ENCODE measurements around the gene PDE6A.

The PDE6A gene

DNA sequence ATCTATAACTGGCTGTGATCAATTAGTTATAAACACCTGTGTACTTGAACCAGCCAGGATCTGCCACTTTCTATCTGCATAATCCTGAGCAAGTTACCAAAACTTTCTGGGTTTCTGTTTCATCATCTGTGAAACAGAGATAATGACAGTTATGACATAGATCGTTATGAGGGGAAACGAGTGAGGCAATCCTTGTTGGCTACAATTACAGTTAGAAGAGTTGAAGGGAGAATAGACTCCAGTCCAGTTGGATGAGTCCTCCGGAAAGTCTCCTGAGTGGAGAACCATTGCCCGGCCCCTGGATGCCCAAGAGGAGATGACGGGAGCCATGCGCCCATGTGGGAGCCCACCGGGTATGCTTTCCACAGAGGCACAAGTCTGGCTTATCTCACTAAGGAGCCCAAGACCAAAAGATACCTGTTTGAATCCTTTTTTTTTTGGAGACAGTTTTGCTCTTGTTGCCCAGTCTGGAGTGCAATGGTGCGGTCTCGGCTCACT lies 4.5 kb downstream of the PDE6A start:
- TF ChIP-seq, protein P1, sequence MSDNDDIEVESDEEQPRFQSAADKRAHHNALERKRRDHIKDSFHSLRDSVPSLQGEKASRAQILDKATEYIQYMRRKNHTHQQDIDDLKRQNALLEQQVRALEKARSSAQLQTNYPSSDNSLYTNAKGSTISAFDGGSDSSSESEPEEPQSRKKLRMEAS (IDR thresholded peaks at IDR 0.05; ENCODE audit: low read depth, low read length) = no peak
- TF ChIP-seq POLR2A (IDR thresholded peaks at IDR 0.05; ENCODE audit: extremely low read depth, insufficient read length) (peak; percentile 66), MYC (IDR thresholded peaks at IDR 0.05; ENCODE audit: low read depth, low read length) (peak; percentile 41; the same call in 1 of the 2 replicates)
- DNase-seq (ENCODE audit: low read depth) = peak; percentile 94
- H3K4me3 ChIP-seq (ENCODE audit: low read depth, low read length) = peak overlapping the region; percentile 29

DNA sequence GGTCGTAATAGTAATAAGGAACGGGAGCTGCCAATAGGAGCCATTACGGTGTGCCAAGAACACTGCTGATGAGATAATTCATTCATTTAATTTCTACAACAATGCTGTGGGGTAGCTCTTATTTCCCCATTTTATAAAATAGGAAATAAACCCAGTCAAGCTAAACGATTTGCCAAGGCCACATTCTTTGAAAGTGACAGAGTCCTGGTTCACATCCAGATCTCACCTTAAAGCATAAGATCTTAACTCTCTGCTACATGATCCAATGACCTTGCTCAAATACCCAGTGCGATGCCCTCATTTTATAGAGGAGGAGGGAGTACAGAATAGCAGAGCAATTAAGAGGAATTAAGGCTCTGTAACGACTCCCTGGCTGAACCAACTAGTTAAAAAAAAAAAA lies 5.0 kb downstream of the PDE6A start:
- peak; percentile 66 for DNase-seq (ENCODE audit: low read depth)
- no peak for TF ChIP-seq POLR2A (IDR thresholded peaks at IDR 0.05; ENCODE audit: extremely low read depth, insufficient read length)
- TF ChIP-seq, protein P1 (IDR thresholded peaks at IDR 0.05; ENCODE audit: low read depth, low read length) = no peak
- peak overlapping the region; percentile 27 for H3K4me3 ChIP-seq (ENCODE audit: low read depth, low read length)

DNA sequence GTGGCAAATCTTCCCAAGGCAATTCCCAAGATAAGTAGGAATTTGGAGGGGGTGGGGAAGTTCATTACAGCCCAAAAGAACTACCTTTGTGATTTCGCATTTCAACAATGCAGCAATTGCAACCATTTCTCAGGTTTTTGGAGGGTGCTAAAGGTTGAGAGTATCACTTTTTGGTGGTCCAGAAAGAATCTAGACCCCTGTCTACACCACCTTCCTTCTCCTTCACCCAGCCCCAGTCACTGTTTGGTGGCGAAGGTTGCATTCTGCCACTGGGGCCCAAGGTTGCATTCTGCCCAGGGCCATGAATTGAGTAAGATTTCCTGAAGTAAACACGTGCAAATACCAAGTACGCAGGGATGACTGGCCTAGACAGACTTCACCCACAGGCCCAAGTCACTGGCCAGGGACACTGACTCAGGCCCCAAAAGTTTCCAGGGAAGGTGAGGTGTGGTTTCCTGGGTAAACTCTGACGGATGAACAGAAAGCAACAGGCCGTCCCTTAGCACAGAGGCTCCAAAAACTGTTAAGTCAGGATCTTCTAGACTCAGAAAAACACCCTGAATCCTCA lies 5.7 kb downstream of the PDE6A start:
- peak; percentile 88 for DNase-seq (ENCODE audit: low read depth)
- no peak overlapping the region for H3K4me3 ChIP-seq (ENCODE audit: low read depth, low read length)
- TF ChIP-seq, protein P1 (IDR thresholded peaks at IDR 0.05; ENCODE audit: low read depth, low read length) = peak; percentile 90
- TF ChIP-seq, protein P2, sequence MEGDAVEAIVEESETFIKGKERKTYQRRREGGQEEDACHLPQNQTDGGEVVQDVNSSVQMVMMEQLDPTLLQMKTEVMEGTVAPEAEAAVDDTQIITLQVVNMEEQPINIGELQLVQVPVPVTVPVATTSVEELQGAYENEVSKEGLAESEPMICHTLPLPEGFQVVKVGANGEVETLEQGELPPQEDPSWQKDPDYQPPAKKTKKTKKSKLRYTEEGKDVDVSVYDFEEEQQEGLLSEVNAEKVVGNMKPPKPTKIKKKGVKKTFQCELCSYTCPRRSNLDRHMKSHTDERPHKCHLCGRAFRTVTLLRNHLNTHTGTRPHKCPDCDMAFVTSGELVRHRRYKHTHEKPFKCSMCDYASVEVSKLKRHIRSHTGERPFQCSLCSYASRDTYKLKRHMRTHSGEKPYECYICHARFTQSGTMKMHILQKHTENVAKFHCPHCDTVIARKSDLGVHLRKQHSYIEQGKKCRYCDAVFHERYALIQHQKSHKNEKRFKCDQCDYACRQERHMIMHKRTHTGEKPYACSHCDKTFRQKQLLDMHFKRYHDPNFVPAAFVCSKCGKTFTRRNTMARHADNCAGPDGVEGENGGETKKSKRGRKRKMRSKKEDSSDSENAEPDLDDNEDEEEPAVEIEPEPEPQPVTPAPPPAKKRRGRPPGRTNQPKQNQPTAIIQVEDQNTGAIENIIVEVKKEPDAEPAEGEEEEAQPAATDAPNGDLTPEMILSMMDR (IDR thresholded peaks at IDR 0.05; ENCODE audit: low read depth, low read length) = no peak
- TF ChIP-seq MYC (IDR thresholded peaks at IDR 0.05; ENCODE audit: low read depth, low read length) (peak; percentile 89), POLR2A (IDR thresholded peaks at IDR 0.05; ENCODE audit: extremely low read depth, insufficient read length) (no peak)

GRCh38 chr5:149938279-149938678 lies 6.3 kb downstream of the PDE6A start:
- TF ChIP-seq, protein P1 (IDR thresholded peaks at IDR 0.05; ENCODE audit: low read depth, low read length) = no peak
- TF ChIP-seq POLR2A (IDR thresholded peaks at IDR 0.05; ENCODE audit: extremely low read depth, insufficient read length) = no peak
- no peak for TF ChIP-seq MYC (IDR thresholded peaks at IDR 0.05; ENCODE audit: low read depth, low read length)
- TF ChIP-seq, protein P2 (IDR thresholded peaks at IDR 0.05; ENCODE audit: low read depth, low read length) = no peak
- peak; percentile 52 for DNase-seq (ENCODE audit: low read depth)
- no peak overlapping the region for H3K4me3 ChIP-seq (ENCODE audit: low read depth, low read length)

DNA sequence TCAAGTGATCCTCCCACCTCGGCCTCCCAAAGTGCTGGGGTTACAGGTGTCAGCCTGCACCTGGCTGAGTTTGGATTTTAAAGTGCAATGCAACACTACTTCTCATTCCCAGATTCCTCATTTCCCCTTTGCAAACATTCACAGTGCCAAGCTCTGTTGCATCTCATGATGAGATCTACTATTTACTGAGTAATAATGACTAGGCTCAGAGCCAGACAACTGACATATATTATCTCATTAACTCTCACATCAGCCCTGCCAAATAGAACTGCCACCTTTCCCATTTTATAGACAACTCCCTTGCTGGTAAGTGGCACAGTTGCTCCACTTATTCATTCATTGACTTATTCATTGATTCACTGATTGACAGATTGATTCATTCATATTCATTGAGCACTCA lies 7.0 kb downstream of the PDE6A start:
- no peak for DNase-seq (ENCODE audit: low read depth)
- TF ChIP-seq MYC (IDR thresholded peaks at IDR 0.05; ENCODE audit: low read depth, low read length) = no peak
- no peak for TF ChIP-seq POLR2A (IDR thresholded peaks at IDR 0.05; ENCODE audit: extremely low read depth, insufficient read length)
- TF ChIP-seq, protein P2 (IDR thresholded peaks at IDR 0.05; ENCODE audit: low read depth, low read length) = no peak
- TF ChIP-seq, protein P1 (IDR thresholded peaks at IDR 0.05; ENCODE audit: low read depth, low read length) = no peak
- no peak overlapping the region for H3K4me3 ChIP-seq (ENCODE audit: low read depth, low read length)

DNA sequence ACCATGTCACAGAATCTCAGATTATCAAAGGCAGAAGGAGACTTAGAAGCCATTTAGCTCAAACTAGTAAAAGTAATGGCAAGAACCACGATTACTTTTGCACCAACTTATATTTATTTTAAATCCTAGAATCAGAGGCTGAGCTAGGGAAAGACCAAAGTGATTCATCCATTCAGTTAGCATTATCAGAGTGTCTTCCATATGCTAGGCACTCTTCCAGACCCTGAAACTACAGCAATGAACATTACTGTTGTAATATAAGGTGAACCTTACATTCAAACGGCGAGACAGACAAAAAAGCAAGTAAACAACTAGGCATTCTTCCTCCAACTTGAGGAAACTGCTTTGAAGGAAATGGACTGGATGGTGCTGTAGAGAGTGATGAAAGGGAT lies 7.9 kb downstream of the PDE6A start:
- TF ChIP-seq MYC (IDR thresholded peaks at IDR 0.05; ENCODE audit: low read depth, low read length) (no peak), POLR2A (IDR thresholded peaks at IDR 0.05; ENCODE audit: extremely low read depth, insufficient read length) (no peak)
- TF ChIP-seq, protein P2 (IDR thresholded peaks at IDR 0.05; ENCODE audit: low read depth, low read length) = no peak
- TF ChIP-seq, protein P1 (IDR thresholded peaks at IDR 0.05; ENCODE audit: low read depth, low read length) = no peak
- DNase-seq (ENCODE audit: low read depth) = no peak
- no peak overlapping the region for H3K4me3 ChIP-seq (ENCODE audit: low read depth, low read length)

All from NB4 (cell line).